NCI-H1092 treated with DMSO at 0.1 percent for 48 hours (cell line): ENCODE data around the gene ST3GAL2.

ENCODE experiments used
- DNase-seq: peaks from one replicate; lab custom pipeline; 2025; lab: John Stamatoyannopoulos, UW

ST3GAL2 gene

DNA sequence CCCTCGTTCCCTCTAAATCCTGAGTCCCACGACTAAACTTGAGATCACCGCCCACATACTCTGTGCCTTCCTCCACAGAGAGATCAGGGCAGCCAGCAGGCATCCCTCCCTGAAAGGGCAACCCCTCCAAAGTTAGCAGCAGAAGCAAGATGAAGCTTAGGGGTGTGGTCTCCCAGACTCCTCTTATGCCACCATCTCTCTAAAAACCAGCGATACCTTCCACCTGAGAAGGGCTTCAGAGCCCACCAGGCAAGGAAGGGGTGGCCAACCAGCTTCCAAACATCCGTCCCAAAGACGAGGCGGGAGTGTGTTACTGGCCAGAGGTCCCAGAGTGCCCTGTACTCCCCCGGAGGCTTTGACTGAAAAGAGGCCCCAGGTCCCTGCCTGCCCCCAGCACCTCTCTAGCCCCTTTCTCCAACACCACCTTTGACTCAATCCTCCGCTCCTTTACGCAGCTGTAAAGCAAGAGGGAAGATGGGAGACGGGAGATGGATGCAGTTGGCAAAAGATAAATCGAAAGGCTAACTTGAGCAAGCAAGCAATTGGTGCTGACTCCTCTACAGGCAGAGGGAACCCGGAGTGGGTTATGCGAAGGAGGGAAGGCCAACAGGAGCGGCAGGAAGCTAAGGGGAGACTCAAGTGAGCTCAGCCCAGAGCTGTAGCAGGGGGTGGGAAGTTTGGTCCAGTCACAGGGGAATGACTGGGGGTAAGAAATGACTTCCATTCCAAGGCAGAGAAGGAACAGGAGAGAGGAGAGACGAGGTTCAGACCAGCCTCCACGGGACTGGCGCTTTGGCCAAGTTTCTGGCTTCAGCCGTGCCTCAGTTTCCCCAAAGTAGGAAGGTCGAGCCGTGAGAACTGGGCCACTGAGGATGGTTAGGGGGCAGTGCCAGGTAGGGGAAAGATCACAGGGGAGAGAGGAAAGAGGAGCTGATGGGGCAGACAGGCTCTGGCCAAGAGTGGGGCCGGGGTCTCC, 1.0 kb downstream of the ST3GAL2 start:
- DNase-seq, result no peak

DNA sequence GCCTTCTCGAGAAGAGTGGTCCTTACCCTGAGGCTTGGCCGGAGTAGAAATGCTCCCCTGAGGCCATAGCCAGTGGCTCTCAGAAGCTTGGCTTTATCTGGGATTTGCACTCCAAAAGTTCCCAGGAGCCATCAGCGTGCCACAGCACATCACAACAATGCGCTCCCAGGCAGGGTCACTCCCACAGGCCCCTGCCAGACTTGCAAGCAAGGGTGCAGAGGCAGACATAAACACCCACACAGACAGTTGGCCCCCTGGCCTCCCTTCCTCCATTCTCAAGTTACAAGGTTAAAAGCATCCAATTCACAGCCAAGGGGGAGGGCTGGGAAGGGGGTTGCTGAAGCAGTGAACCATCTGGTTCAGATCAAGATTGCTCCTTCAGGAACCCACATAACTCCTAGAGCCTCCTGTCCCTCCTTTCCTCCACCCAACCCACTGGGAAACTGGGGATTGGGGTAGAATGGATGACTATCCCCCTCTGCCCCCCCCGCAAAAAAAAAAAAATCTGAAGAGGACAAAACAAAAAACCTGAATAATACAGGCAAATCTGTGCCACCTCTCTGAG, 1.8 kb downstream of the ST3GAL2 start:
- DNase-seq, result no peak

DNA sequence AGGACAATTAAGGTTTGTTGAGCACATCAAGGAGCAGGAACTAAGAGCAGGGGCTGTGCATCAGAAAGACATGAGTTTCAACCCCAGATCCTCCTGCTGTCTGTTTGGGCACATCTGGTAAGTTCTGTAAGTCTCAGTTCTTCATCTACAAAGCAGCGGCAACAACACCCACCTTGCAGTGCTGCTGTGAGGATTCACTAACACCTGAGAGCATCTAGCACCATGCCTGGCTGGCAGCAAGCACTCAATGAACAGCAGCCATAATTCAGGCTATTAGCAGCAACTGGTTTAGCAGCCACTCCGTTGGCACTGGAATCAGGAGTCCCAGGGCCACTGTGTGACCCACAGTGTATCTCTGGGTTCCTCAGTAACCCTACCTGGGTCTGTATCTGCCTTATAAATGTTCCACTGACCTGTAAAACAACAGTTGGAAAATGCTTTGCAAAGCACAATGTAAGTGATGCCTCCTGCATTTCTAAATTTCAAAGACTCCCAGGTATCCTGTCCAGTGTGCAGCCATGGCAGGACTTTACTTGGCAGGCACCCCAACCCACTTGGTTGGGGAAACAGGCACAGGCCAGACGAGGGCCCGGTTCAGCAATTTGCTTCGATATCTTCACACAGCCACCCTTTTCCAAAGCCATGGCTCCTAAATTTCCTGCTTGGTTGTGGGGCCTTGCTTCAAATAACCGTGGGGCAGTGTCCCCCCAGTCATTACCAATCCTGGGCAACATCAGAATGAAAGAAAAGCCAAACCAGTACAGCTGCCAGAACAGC, 4.2 kb downstream of the ST3GAL2 start:
- DNase-seq, result no peak

DNA sequence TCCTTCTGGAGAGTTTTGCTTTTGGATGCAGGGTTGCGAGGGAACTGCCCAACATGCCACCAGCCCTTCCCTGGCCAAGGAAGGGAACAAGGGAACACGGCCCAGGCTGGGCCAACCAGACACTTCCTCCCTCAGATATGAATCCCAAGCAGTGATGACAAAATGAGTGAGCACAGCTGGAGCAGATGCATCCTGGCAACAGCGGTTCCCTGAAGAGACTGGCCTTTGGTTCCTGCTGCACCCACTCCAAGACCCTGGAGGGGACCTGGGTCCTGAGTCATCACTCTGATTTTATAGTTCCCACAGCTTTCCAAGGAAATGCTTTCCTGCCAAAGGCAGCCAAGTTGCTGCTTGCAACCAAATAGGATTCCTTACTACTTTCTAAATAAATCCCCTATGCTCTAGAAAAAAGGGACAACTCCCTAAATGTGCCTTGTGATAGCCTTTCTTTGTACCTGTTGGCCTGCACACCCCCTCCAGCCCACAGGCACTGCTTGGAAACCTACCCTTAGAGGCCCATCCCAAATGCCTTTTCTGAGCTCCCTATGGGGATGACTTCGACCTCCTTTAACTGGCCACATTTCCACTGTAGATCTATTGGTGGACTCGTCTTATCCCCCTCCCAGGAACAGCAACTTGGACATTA, 5.3 kb downstream of the ST3GAL2 start:
- DNase-seq, result no peak

DNA sequence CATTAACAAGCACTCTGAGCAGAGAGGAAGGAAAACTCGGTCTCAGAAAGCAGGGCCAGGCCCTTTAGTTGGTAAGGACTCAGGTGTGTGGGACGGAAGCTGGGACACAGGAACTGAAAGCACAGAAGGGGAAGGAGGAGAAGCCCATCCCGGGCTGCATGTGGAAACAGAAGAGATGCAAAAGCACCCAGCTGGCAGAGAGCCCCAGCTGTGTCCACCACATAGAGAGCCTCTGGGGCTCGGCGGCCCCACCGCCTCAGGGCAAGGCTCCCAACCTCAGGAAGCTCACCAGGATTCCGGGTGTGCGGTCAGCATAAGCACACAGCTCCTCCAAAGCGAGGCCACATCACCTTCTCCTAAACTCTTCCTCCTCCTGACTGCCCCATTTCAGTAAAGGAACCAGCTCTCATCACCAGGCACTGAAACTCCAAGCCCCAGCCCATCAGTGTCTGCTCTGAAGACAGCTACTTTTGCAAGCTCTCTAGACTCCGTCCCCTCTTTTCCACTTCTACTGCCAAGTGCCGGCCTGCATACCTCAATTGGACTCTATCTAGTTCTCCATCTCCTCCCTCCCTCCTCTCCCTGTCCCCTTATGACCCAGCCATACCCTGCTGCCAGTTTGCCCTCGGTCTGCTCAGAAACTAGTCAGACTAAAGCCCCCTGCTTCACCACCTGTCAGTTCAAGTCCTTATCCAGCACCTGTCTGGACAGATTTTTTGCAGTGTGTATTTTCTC, 6.0 kb downstream of the ST3GAL2 start:
- no peak for DNase-seq

DNA sequence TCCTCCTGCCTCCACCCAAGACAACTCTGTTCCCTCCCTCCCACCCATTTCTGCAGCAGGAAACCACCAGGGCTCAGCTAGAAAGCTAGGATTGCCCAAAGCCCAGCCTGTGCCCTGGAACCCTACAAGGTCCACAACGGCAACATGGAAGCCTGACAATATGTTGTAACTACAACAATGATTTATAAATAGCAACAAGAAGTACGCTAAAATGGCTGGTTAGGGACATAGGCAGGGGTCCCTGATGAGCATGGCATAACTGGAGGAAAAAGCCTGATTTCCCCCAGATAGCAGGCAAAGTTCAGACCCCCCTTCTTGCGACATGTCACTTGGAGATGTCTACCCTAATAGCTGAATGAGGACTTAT, 6.6 kb downstream of the ST3GAL2 start:
- no peak for DNase-seq

DNA sequence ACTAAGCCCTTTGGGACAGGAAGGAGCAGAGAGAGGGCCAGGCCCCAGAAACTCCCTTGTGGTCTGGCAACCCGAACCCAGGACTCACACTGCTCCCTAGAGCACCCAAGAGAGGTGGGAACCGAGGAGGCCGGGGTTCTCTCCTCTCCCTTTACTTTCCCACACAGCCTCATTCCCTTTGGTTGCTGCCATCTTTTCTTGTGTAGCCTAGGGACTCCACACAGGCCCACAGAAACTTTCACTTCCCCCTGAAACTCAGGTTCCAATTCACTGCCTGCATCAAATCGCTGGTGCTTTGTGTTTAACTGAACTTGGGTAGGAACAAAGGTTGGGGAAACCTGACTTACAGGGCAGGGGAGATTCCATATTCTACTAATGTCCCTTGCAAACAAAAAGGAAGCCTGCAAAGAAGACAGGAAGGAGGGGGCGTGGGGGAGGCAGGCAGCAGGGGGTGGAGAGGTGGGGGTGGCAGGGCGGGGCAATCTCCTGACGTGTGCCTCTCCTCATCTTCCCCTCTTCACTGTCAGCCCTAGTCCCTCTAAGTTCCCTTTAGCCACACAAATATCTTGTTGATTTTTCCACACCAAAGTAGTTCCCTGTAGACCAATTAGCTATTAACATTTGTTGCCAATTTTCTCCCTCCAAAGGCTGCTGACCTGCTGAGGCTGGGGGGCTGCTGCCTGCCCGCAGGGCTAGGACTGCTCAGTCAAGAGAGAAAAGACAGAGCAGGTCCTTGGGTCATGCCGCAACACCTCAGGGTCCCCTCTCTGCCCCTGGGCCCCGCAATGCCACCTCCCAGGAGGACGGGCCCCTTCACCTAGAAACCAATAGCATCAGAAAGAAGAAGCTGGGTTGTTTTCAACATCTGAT, 8.0 kb downstream of the ST3GAL2 start:
- DNase-seq, result no peak

DNA sequence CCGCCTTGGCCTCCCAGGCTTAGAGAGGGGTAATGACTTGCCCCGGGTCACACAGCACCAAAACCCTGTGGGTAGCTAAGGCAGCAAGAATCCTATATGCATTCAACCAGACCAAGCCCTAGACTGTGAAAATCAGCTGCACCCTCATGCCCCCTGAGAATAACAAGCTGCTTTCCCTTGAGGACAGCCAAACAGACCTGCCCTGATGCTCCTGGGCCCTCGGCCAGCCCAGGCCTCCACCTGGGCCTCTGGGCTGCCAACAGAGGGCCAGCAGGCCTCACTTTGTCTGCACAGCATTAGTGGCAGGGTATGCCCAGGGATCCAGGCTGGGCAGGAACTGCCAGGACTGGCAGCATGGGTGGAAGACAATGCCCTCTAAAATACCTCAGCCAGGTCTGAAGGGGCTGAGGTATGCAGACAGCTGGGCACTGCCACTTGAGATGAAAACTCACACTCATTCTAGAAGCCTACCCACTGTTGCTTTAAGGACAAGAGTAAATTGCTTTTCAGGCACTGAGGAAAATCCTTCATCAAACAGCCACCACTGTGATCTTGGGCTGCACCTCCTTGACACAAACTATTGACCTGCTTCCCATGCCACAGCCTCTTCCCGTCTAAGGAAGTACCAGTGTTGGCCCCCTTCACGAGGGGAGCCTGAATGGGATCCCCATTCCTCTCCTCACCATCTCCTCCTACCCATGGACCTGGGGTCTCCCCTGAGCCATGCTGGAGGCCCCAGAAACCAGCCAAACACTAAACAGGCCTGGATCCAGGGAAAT, 8.8 kb downstream of the ST3GAL2 start:
- DNase-seq, result peak; percentile 11

DNA sequence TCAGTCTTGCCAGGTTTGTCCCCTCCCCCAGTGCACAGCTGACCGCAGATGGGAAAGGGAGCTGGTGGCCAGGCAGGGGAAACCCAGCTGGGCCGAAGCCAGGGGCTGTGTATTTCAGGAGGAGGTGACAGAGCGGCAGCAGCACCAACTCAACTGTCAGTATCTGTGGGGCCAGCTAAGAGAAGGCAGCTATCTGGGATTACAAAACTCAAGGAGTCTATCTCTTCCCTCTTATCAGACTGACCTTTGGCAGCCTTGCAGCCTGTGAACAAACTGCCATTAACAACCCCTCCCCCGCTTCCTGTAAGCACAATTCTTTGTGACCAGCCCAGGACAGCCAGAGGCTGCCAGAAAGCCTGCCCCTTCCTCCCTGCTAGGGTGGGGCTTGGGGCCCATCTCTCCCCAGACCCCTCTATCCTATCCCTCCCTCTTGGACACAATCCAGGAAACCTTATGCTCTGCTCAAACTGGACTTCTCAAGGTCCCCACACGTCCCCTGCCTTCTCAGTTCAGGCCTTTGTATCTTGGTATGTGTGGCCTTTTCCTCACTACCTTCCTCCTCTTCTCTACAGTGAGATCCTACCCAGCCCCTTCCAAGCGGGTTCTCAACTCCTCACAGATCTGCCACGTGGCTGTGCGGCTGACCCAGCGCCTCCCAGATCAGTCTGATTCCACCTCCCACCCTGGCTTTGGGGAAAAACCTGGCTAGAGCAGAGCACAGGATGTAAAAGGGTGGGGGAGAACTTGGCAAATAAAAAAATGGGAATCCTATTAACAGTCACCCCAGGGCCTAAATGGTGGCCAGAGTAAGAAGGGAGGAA, 10.5 kb downstream of the ST3GAL2 start:
- peak; percentile 61 for DNase-seq

DNA sequence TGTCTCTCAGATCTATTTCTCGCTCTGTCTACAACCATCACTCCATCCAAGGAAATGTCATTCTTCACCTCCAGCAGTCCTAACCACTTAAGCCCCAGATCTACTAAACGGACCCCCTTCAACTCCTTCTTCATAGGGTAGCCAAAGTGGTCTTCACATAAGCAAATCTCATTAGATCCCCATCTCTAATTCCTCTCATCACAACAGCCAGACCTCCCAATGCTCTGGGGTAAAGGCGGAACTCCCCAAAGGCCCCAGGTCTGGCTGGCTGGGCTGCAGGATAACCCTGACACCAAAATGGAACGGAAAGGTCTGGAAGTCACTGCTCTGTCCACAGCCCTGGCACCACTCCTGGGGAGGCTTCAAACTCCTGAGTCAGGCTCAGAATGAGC, 11.1 kb downstream of the ST3GAL2 start:
- no peak for DNase-seq

DNA sequence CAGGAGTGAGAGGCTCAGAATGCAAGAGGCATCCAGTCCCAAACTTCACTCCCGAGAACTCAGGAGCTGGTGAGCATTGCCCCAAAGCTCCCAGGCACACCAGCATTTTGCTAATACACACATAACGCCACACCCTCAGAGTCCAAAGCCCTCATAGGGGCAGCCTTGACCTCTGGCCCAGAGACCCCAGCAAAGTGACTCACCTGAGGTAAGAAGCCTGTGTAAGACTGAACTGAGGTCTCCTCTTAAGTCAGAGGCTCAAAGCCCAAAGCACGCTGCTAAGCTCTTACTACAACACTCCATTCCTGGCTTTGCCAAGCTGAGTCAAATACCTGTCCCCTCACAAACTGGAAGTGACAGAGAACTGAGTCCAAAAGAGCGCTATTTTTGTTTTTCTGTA, 16.4 kb downstream of the ST3GAL2 start:
- no peak for DNase-seq

DNA sequence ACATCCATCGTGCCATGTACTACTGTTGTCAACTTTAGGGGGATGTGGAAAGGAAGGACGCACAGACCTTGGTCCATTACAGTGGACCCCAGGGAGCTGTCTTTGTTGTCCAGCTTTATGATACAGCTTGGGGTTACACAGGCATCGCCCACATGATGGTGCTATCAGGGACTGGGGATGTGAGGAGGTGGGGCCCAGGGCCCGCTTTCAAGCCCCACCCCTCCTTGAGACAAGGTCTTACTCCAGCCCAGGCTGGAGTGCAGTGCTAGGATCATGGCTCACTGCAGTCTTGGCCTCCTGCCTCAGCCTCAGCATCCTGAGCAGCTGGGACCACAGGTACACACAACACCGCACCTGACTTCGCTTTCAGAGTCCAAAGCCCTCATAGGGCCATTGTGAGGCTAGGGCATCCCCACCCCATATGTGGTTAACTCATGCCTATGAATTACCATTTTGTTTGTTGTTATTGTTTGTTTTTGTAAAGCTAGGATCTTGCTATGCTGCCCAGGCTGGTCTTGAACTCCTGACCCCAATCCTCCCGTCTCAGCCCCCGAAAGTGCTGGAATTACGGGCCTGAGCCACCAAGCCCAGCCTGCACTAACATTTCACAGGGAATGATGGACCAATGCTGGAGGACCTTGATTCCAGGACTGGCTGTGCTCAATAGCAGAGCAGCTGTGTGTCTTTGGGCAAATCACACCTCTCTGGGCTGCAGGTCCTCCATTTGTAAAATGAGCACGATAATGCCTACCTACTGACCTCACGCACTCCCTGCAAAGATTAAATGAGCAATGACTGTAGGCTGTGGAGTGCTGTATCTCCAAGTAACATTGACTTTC, 17.2 kb downstream of the ST3GAL2 start:
- DNase-seq, result no peak

DNA sequence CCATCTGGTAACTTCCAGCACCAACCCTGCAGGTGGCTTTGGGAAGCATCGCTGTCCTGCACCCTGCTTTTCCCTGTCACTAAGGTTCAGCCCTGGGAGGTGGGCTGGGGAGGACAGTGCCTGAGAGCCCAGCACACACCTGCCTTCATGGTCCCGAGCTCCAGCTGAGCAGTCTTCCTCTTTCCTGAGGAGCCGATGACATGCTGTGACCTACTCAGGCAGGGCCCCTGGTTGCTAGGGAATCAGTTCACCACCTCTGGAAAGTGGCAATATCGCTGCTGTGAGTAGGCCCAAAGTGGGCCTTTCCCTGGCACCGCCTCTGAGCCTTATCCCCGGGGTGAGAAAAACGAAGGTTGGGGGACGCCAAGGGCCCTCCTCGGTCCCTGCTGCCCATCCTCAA, 17.9 kb downstream of the ST3GAL2 start:
- DNase-seq, result no peak

DNA sequence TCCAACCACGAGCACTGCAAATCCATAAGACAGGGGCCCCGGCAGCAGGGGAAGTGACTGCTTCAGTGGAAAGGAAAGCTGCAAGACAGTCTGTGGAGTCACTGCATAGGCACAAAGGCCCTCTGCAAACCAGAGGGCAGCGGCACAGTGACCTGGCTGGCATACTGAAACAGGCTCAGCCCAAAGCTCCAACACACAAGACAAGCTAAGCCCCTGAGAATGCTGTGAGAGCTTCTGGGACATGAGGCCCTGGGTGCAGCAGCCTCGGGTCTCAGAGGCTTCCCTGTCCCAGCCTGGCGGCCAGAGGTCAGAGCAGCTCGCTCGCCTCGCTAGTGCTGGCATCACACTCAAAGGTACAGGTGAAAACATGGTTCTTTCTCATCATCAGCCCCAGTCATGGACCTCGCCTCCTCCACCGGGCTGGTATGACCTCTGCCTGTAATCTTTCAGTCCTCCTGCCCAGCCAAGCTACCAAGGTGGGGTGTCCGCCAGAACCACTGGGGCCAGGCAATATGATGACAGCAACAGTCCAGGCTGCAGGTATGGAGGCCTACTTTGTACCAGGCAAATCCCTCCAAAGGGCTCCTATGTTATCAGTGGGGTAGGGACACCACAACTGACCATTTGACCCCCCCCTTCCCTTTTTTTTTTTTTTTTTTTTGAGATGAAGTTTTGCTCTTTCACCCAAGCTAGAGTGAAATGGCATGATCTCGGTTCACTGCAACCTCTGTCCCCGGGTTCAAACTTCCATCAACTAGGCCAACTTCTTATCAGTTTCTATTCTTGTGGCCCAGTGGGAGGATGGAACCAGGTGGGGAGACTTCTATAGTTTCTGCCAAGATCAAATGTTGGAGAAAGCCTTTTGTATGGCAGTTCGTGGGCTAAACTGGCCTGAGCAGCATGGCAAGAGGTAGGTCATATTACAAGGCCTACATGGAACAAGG, 19.2 kb downstream of the ST3GAL2 start:
- DNase-seq, result no peak

DNA sequence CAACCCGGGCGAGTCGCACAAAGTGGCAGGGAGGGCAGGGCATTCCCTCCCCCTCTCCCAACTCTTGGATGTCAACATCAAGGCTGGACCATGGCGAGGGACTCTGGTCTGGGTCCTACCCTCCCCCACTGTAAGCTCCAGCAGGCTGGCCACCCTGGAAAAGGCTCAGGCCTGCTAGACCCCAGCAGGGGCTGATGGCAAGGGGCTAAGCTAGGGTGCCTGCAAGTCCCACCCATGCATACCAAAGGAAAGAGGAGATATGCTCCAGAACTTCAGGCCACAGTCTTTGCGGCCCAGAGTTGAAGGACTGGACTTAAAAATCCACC, 19.9 kb downstream of the ST3GAL2 start:
- DNase-seq, result no peak

DNA sequence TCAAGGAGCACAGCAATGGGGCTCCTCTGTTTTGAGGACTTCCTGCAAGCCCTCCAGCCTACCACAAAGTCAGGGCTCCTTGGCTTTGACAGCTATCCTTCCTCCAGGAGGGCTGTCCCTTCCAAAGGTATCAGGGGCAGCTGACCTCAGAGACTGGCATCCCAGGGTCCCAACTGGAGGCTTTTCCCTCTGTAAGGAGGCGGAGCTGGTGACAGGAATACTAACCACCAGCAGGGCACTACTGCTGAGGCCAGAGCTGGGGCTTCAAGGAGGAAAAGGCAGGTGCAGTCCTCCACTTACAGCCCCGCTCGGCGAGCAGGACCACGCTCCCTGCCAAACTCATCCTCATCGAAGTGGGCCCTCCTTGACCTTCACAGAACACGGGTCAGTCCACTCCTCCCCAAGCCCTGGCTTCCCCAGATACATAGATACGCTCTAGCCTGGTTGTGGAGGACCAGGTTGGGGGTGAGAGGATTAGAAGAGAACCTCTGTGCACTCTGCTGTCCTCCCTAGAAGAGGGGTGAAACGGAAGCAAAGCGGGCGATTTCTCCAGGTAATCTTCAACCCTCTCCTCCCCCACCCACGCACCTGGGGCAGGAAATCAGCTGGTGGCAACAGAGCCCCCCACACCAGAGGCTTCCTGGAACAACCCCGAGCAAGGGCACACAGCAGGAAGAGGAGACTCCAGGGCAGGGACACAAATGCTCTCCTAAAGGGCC, 20.5 kb downstream of the ST3GAL2 start:
- DNase-seq, result no peak
